HL-60 (cell line): ENCODE measurements around the gene CD74.

Source experiments
- DNase-seq, 2 experiments: peaks; one replicate each; pipeline ENCODE4 v3.0.0-alpha.2; 2010 to 2020; ENCODE audit warnings: low read depth in 1 of 2, low spot score in 1 of 2
- H3K27ac ChIP-seq: fragments of 250-450 bp; sonication (Bioruptor Pico); replicated peaks from 2 replicates; pipeline ENCODE4 v1.5.1; 2020; ENCODE audit warnings: mild to moderate bottlenecking, moderate library complexity
- H3K27me3 ChIP-seq: fragments of 250-450 bp; sonication (Bioruptor Pico); 2 replicates; pipeline ENCODE4 v1.5.1; 2021; ENCODE audit warnings: mild to moderate bottlenecking, moderate library complexity; ENCODE audit not compliant: insufficient read depth, poor library complexity, severe bottlenecking
- H3K4me3 ChIP-seq: replicated peaks from 2 replicates; pipeline ENCODE4 v1.5.1; 2011; ENCODE audit warnings: mild to moderate bottlenecking, control low read depth, low read length; ENCODE audit not compliant: insufficient read depth
- CTCF ChIP-seq: IDR thresholded peaks from one replicate; pipeline ENCODE4 v1.5.1; 2011; ENCODE audit warnings: low read length, control low read depth, inconsistent platforms; ENCODE audit not compliant: insufficient read depth
- GABPA ChIP-seq: IDR thresholded peaks from 2 replicates; pipeline ENCODE4 v1.6.1; 2012; ENCODE audit warnings: low read depth
- POLR2AphosphoS5 ChIP-seq: IDR thresholded peaks from 2 replicates; pipeline ENCODE4 v1.6.1; 2012; ENCODE audit warnings: low read depth
- REST ChIP-seq: IDR thresholded peaks from 2 replicates; pipeline ENCODE4 v1.6.1; 2012; ENCODE audit warnings: low read depth; ENCODE audit not compliant: insufficient replicate concordance
- SPI1 ChIP-seq: IDR thresholded peaks from 2 replicates; pipeline ENCODE4 v1.6.1; 2012; ENCODE audit warnings: low read depth, mild to moderate bottlenecking, borderline replicate concordance

Gene CD74

DNA sequence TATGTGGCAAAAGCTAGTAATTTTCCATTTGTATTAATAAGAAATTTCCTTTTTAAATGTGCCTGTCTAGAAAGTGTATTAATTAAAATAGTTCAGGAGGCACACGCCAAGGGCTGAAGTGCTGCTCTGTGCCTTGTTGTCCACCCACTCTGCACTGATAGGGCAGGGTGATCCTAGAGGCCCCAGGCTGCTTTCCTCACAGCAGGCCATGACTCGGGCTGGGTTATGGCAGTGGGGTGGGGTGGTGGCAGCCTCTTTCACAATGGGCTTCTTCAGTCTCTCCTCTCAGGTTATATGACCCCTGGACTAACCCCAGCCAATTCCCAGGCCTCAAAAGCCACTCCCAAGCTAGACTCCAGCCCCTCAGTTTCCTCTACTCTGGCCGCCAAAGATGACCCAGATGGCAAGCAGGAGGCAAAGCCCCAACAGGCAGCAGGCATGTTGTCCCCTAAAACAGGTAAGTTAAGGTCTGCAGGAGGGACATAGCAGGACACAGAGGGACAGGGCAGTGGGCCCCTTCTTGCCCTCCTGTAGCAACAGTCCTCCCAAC lies 19.5 kb downstream of the CD74 start:
- DNase-seq = no peak
- no peak overlapping the region for H3K27ac ChIP-seq
- TF ChIP-seq SPI1 = no peak
- no peak for TF ChIP-seq POLR2AphosphoS5
- TF ChIP-seq CTCF = no peak
- no peak for TF ChIP-seq GABPA
- no peak for TF ChIP-seq REST

DNA sequence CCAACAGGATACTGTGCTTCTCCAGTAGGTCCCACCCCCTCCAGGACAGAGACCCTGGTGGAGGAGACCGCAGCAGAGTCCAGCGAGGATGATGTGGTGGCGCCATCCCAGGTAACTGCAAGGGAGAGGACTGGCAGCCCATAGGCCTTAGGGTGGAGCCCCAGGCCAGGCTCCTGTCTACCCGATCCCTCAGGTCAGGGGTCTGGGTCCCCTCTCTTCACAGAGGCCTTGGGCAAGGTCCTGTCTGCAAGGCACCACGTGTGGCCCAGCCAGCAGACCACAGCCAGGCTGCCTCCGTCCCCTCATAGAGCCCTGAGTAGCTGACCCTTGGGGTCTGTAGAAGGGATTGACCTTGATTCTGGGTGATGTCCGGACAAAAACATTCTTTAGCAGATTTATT lies 20.0 kb downstream of the CD74 start:
- Histone ChIP-seq H3K4me3 (no peak overlapping the region), H3K27me3 (no peaks in the 10 kb centered on the region), H3K27ac (no peak overlapping the region)
- no peak for TF ChIP-seq POLR2AphosphoS5
- no peak for TF ChIP-seq REST
- no peak for TF ChIP-seq SPI1
- no peak for TF ChIP-seq CTCF
- no peak for TF ChIP-seq GABPA
- DNase-seq = no peak

More for the DNA sequence above, 19.5 kb downstream of the CD74 start:
- H3K27me3 ChIP-seq = no peaks in the 10 kb centered on the region
- H3K4me3 ChIP-seq = no peak overlapping the region

DNA sequence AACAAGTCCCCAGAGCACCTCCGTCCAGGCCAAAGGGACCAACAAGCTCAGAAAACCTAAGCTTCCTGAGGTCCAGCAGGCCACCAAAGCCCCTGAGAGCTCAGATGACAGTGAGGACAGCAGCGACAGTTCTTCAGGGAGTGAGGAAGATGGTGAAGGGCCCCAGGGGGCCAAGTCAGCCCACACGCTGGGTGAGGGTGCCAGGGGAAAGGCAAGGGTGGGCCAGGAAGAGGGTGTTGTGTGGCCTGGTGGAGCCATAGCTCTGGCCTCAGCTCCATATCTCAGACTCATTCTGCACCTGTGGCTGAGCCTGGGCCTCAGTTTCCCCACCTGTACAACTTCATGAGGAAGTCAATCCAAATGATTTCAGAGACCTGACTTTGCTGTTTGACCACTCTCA lies 20.7 kb downstream of the CD74 start:
- Histone ChIP-seq H3K27me3 (no peaks in the 10 kb centered on the region), H3K27ac (no peak overlapping the region), H3K4me3 (no peak overlapping the region)
- TF ChIP-seq GABPA (no peak), POLR2AphosphoS5 (no peak), SPI1 (no peak), CTCF (no peak), REST (no peak)
- no peak for DNase-seq
